ENCODE results near the gene MYH10.

MYH10 gene

GRCh38 chr17:8462564-8462963 is 168.0 kb downstream of the MYH10 start:
- TF ChIP-seq OSR2 (tag by site-specific recombination; IDR thresholded peaks at IDR 0.05), result no peak
- TF ChIP-seq OVOL3 (tag by site-specific recombination; IDR thresholded peaks at IDR 0.05), result no peak
- no peak for TF ChIP-seq KLF10 (tag by site-specific recombination; IDR thresholded peaks at IDR 0.05)
- no peak for TF ChIP-seq BCL6B (tag by site-specific recombination; IDR thresholded peaks at IDR 0.05)
- TF ChIP-seq GFI1B (tag by site-specific recombination; IDR thresholded peaks at IDR 0.05), result no peak
- TF ChIP-seq, protein P1, sequence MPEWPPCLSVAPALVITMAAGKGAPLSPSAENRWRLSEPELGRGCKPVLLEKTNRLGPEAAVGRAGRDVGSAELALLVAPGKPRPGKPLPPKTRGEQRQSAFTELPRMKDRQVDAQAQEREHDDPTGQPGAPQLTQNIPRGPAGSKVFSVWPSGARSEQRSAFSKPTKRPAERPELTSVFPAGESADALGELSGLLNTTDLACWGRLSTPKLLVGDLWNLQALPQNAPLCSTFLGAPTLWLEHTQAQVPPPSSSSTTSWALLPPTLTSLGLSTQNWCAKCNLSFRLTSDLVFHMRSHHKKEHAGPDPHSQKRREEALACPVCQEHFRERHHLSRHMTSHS (tag by site-specific recombination; IDR thresholded peaks at IDR 0.05), result no peak
- TF ChIP-seq SETDB1 (IDR thresholded peaks at IDR 0.05; ENCODE audit: insufficient read length, low read length), result no peak
- TF ChIP-seq SCRT1 (tag by site-specific recombination; IDR thresholded peaks at IDR 0.05; ENCODE audit: borderline replicate concordance), result no peak
- TF ChIP-seq ZNF664 (tag by site-specific recombination; IDR thresholded peaks at IDR 0.05), result no peak
- TF ChIP-seq ZSCAN5A (tag by site-specific recombination; IDR thresholded peaks at IDR 0.05), result no peak
- TF ChIP-seq ZNF202 (tag by site-specific recombination; IDR thresholded peaks at IDR 0.05; ENCODE audit: borderline replicate concordance), result no peak
- TF ChIP-seq ZSCAN30 (tag by site-specific recombination; IDR thresholded peaks at IDR 0.05), result no peak
- TF ChIP-seq RBAK (tag by site-specific recombination; IDR thresholded peaks at IDR 0.05), result no peak
- no peak for TF ChIP-seq ZNF121 (tag by site-specific recombination; IDR thresholded peaks at IDR 0.05)
- TF ChIP-seq ZNF514 (tag by site-specific recombination; IDR thresholded peaks at IDR 0.05), result no peak
- TF ChIP-seq ZNF785 (tag by site-specific recombination; IDR thresholded peaks at IDR 0.05), result no peak
- Histone ChIP-seq H3K36me3 (ENCODE audit: control insufficient read depth in 2 of 2, insufficient read depth in 1 of 2, low read length in 2 of 2) (peaks cover 40 to 95% of the 10 kb centered on the region in 2 experiments), H3K9me3 (ENCODE audit: control insufficient read depth, insufficient read depth, low read depth, low read length) (no peaks in the 10 kb centered on the region), H3K4me3 (ENCODE audit: low read depth, low read length) (no peak overlapping the region), H3K27ac (ENCODE audit: extremely low read depth, low read depth, low read length) (no peak overlapping the region), H3K4me1 (ENCODE audit: control insufficient read depth, insufficient read depth, low read length) (no peaks in the 10 kb centered on the region)
- ChIA-PET POLR2A (no interaction called here), CTCF (interaction anchor here (2.1 kb wide), 1 partner anchor 52 kb away, joined by 5 read pairs; no protein-coding TSS in a partner anchor)

DNA sequence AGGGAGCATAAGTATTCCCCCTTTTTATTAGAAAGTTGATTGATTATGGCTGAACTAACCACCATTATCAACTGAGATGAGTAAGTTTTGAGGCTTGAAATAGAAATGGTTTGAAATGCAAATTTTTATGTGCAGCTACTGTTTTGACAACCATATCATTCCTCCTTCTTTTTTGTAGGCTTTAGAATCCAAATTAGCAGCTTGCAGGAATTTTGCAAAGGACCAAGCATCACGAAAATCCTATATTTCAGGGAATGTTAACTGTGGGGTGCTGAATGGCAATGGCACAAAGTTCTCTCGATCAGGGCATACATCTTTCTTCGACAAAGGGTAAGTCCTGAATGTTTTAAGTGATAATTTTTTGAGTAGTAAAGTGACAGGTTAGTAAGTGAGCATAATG is 170.7 kb downstream of the MYH10 start:
- TF ChIP-seq SALL2 (tag by site-specific recombination; IDR thresholded peaks at IDR 0.05; ENCODE audit: borderline replicate concordance) (no peak), ZNF19 (tag by site-specific recombination; IDR thresholded peaks at IDR 0.05; ENCODE audit: low read depth) (no peak), SP2 (tag by site-specific recombination; IDR thresholded peaks at IDR 0.05) (no peak), ZFP37 (tag by site-specific recombination; IDR thresholded peaks at IDR 0.05) (no peak), ZNF677 (tag by site-specific recombination; IDR thresholded peaks at IDR 0.05) (no peak), ZNF214 (tag by site-specific recombination; IDR thresholded peaks at IDR 0.05; ENCODE audit: borderline replicate concordance) (no peak), KLF9 (tag by site-specific recombination; IDR thresholded peaks at IDR 0.05; ENCODE audit: low read depth) (no peak), ZNF792 (tag by site-specific recombination; IDR thresholded peaks at IDR 0.05) (no peak), GLIS1 (tag by site-specific recombination; IDR thresholded peaks at IDR 0.05) (no peak)
- Histone ChIP-seq H3K4me1 (ENCODE audit: control insufficient read depth, insufficient read depth, low read length) (no peaks in the 10 kb centered on the region), H3K9me3 (ENCODE audit: control insufficient read depth, insufficient read depth, low read depth, low read length) (no peaks in the 10 kb centered on the region), H3K4me3 (ENCODE audit: low read depth, low read length) (no peak overlapping the region), H3K36me3 (ENCODE audit: control insufficient read depth in 2 of 2, insufficient read depth in 1 of 2, low read length in 2 of 2) (peaks cover 67 to 97% of the 10 kb centered on the region in 2 experiments), H3K27ac (ENCODE audit: extremely low read depth, low read depth, low read length) (no peak overlapping the region)
- CTCF ChIA-PET, result interaction anchor here (0.6 to 1.3 kb wide), 2 partner anchors 282 to 366 kb away, joined by 3 to 7 read pairs; no protein-coding TSS in a partner anchor
- POLR2A ChIA-PET, result no interaction called here
